ENCODE measurements around the gene B3GALT5. TPM values are rescaled to one million over a fixed set of nuclear protein-coding genes. Genes with fewer than 3 reads are reported as not detected.

The B3GALT5 gene
- 0.13 to 0.20 TPM (median 0.13 TPM) in 5 replicates for total RNA-seq (2022; extraction: Qiagen RNA extraction)

GRCh38 chr21:39612233-39613040 is at the start of gene B3GALT5:
TSS of gene B3GALT5 (plus strand) at chr21:39612940. CDS start at chr21:39660560, 47,620 bp downstream.

Other genes starting within 250 kb of the B3GALT5 start
- gene LCA5L, start 167.2 kb upstream of the B3GALT5 start, total RNA-seq (2022; extraction: Qiagen RNA extraction), result 1.3 to 1.8 TPM (median 1.6 TPM) in 5 replicates
- gene SH3BGR, start 161.0 kb upstream of the B3GALT5 start, total RNA-seq (2022; extraction: Qiagen RNA extraction), result 0.27 to 2.3 TPM (median 0.79 TPM) in 5 replicates
- not detected in 5 replicates for gene IGSF5, start 132.2 kb downstream of the B3GALT5 start, total RNA-seq (2022; extraction: Qiagen RNA extraction)

All from A549 treated with Hydrocortisone at 1 μM for 4 hours (cell line).